Measurements from ENCODE around the gene NPAS2.

DNA sequence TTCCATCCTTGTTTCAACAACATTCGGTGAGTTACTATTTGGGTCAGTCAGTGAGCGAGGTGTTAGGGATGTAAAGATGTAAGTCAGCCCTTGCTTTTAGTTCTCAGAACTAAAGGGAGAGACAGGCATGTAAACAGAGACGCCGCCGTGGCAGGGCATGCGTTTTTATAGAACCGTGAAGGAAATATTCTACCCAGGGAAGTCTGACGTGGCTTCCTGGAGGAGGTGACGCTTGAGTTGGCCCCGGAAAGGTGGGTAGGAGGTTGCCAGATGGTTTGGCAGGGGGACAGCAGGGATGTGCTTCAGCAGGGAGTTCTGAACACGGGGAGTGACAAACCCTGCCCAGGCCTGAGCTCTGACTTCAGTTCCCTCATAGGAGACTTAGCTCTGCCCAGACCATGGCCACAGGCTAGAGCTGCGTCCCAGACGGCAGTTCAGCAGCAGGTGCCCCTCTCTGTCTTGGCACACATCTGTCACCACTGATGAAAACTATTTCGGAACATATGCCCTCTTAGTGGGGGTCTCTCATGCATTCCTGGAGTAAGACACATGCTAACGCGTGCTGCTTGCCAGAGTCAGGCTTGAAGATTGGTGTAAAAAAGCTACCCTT is 158.7 kb downstream of the NPAS2 start:
- TF ChIP-seq, protein P1, sequence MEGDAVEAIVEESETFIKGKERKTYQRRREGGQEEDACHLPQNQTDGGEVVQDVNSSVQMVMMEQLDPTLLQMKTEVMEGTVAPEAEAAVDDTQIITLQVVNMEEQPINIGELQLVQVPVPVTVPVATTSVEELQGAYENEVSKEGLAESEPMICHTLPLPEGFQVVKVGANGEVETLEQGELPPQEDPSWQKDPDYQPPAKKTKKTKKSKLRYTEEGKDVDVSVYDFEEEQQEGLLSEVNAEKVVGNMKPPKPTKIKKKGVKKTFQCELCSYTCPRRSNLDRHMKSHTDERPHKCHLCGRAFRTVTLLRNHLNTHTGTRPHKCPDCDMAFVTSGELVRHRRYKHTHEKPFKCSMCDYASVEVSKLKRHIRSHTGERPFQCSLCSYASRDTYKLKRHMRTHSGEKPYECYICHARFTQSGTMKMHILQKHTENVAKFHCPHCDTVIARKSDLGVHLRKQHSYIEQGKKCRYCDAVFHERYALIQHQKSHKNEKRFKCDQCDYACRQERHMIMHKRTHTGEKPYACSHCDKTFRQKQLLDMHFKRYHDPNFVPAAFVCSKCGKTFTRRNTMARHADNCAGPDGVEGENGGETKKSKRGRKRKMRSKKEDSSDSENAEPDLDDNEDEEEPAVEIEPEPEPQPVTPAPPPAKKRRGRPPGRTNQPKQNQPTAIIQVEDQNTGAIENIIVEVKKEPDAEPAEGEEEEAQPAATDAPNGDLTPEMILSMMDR (IDR thresholded peaks at IDR 0.05) = no peak
- peak; percentile 62 for TF ChIP-seq POLR2AphosphoS5 (IDR thresholded peaks at IDR 0.05)
- no peak for TF ChIP-seq POLR2A (IDR thresholded peaks at IDR 0.05; ENCODE audit: low read depth)

All from esophagus muscularis mucosa (tissue), 3 donors.